Measurements from ENCODE around the gene KSR1. TPM values are rescaled to one million over a fixed set of nuclear protein-coding genes. Genes with fewer than 3 reads are reported as not detected.

KSR1 gene
- total and polyA plus RNA-seq, 9 of the 15 experiments (the other 6 are each of a cell fraction or from before 2014, with no cell fraction given): 1.4 to 51.7 (median 18.4) TPM

DNA sequence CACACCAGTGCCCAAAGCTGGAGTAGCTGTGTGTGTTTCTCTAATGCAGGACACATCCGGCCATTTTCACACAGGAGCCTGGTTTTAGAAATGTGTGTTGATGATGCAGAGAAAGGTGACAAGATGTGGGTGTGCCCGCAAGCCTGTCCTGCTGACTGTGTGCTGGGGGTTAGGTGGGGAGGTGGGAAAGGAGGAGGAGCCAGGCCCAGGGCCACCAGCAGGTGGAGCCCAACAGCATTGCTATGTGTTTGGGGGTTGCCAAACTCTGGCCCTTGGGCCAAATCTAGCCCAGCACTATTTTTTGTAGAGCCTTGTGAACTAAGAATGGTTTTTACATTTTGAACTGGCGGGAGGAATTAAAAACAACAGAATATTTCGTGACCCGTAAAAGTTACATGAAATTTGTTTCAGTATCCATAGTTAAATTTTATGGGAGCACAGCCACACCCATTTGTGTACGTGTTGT, 113.0 kb downstream of the KSR1 start (continued):
- TF ChIP-seq, protein P1, sequence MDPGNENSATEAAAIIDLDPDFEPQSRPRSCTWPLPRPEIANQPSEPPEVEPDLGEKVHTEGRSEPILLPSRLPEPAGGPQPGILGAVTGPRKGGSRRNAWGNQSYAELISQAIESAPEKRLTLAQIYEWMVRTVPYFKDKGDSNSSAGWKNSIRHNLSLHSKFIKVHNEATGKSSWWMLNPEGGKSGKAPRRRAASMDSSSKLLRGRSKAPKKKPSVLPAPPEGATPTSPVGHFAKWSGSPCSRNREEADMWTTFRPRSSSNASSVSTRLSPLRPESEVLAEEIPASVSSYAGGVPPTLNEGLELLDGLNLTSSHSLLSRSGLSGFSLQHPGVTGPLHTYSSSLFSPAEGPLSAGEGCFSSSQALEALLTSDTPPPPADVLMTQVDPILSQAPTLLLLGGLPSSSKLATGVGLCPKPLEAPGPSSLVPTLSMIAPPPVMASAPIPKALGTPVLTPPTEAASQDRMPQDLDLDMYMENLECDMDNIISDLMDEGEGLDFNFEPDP (CRISPR knock-in tag; IDR thresholded peaks at IDR 0.05): no peak
- TF ChIP-seq, protein P2, sequence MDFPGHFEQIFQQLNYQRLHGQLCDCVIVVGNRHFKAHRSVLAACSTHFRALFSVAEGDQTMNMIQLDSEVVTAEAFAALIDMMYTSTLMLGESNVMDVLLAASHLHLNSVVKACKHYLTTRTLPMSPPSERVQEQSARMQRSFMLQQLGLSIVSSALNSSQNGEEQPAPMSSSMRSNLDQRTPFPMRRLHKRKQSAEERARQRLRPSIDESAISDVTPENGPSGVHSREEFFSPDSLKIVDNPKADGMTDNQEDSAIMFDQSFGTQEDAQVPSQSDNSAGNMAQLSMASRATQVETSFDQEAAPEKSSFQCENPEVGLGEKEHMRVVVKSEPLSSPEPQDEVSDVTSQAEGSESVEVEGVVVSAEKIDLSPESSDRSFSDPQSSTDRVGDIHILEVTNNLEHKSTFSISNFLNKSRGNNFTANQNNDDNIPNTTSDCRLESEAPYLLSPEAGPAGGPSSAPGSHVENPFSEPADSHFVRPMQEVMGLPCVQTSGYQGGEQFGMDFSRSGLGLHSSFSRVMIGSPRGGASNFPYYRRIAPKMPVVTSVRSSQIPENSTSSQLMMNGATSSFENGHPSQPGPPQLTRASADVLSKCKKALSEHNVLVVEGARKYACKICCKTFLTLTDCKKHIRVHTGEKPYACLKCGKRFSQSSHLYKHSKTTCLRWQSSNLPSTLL (IDR thresholded peaks at IDR 0.05): no peak
- TF ChIP-seq RNF2 (IDR thresholded peaks at IDR 0.05): 0 out of 2 replicates have a peak, but pooled peaks have one; percentile 26
- TF ChIP-seq, protein P3, sequence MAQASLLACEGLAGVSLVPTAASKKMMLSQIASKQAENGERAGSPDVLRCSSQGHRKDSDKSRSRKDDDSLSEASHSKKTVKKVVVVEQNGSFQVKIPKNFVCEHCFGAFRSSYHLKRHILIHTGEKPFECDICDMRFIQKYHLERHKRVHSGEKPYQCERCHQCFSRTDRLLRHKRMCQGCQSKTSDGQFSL (CRISPR knock-in tag; IDR thresholded peaks at IDR 0.05): no peak
- TF ChIP-seq, protein P3 (tag; IDR thresholded peaks at IDR 0.05): no peak
- TF ChIP-seq GABPA (tag; conservative IDR thresholded peaks at IDR 0.05; ENCODE audit: low read depth): no peak
- TF ChIP-seq ZNF133 (CRISPR knock-in tag; IDR thresholded peaks at IDR 0.05): no peak
- TF ChIP-seq, protein P4, sequence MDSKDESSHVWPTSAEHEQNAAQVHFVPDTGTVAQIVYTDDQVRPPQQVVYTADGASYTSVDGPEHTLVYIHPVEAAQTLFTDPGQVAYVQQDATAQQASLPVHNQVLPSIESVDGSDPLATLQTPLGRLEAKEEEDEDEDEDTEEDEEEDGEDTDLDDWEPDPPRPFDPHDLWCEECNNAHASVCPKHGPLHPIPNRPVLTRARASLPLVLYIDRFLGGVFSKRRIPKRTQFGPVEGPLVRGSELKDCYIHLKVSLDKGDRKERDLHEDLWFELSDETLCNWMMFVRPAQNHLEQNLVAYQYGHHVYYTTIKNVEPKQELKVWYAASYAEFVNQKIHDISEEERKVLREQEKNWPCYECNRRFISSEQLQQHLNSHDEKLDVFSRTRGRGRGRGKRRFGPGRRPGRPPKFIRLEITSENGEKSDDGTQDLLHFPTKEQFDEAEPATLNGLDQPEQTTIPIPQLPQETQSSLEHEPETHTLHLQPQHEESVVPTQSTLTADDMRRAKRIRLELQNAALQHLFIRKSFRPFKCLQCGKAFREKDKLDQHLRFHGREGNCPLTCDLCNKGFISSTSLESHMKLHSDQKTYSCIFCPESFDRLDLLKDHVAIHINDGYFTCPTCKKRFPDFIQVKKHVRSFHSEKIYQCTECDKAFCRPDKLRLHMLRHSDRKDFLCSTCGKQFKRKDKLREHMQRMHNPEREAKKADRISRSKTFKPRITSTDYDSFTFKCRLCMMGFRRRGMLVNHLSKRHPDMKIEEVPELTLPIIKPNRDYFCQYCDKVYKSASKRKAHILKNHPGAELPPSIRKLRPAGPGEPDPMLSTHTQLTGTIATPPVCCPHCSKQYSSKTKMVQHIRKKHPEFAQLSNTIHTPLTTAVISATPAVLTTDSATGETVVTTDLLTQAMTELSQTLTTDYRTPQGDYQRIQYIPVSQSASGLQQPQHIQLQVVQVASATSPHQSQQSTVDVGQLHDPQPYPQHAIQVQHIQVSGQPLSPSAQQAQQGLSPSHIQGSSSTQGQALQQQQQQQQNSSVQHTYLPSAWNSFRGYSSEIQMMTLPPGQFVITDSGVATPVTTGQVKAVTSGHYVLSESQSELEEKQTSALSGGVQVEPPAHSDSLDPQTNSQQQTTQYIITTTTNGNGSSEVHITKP (IDR thresholded peaks at IDR 0.05; ENCODE audit: partially characterized antibody): no peak
- TF ChIP-seq ZNF316 (IDR thresholded peaks at IDR 0.05): no peak
- TF ChIP-seq ELF4 (CRISPR knock-in tag; IDR thresholded peaks at IDR 0.05): no peak
- TF ChIP-seq, protein P5, sequence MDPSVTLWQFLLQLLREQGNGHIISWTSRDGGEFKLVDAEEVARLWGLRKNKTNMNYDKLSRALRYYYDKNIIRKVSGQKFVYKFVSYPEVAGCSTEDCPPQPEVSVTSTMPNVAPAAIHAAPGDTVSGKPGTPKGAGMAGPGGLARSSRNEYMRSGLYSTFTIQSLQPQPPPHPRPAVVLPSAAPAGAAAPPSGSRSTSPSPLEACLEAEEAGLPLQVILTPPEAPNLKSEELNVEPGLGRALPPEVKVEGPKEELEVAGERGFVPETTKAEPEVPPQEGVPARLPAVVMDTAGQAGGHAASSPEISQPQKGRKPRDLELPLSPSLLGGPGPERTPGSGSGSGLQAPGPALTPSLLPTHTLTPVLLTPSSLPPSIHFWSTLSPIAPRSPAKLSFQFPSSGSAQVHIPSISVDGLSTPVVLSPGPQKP (CRISPR knock-in tag; IDR thresholded peaks at IDR 0.05): no peak
- TF ChIP-seq RBM14 (IDR thresholded peaks at IDR 0.05; ENCODE audit: borderline replicate concordance, insufficient read depth, low read depth, low read length): no peak
- TF ChIP-seq HIVEP1 (CRISPR knock-in tag; IDR thresholded peaks at IDR 0.05): 0 out of 2 replicates have a peak, but pooled peaks have one; percentile 46
- TF ChIP-seq, protein P6, sequence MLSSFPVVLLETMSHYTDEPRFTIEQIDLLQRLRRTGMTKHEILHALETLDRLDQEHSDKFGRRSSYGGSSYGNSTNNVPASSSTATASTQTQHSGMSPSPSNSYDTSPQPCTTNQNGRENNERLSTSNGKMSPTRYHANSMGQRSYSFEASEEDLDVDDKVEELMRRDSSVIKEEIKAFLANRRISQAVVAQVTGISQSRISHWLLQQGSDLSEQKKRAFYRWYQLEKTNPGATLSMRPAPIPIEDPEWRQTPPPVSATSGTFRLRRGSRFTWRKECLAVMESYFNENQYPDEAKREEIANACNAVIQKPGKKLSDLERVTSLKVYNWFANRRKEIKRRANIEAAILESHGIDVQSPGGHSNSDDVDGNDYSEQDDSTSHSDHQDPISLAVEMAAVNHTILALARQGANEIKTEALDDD (IDR thresholded peaks at IDR 0.05): no peak
- no peak for TF ChIP-seq ZZZ3 (IDR thresholded peaks at IDR 0.05)
- TF ChIP-seq FIP1L1 (IDR thresholded peaks at IDR 0.05; ENCODE audit: low read depth, low read length, poor library complexity, severe bottlenecking): no peak
- no peak for TF ChIP-seq HNRNPK (IDR thresholded peaks at IDR 0.05; ENCODE audit: low read depth, low read length, poor library complexity, severe bottlenecking)
- 0 out of 2 replicates have a peak, but pooled peaks have one; percentile 47 for TF ChIP-seq ZNF354B (CRISPR knock-in tag; IDR thresholded peaks at IDR 0.05)
- no peak for TF ChIP-seq ZBTB1 (CRISPR knock-in tag; IDR thresholded peaks at IDR 0.05; ENCODE audit: borderline replicate concordance, low read depth)
